Activated effector memory CD4-positive, alpha-beta T cell treated with Interleukin-2 at 50 U/mL for 16 hours (primary cell): ENCODE data around the gene URM1.

Source experiments
- DNase-seq: peaks from one replicate; pipeline ENCODE4 v3.0.0-alpha.2; 2020

URM1 gene

GRCh38 chr9:128349772-128350171 lies 21.4 kb upstream of the URM1 start:
- no peak for DNase-seq

- DNase-seq: no peak
Measured at GRCh38 chr9:128355451-128355850, 15.7 kb upstream of the URM1 start.

- DNase-seq: no peak
Measured at GRCh38 chr9:128358090-128358489, 13.1 kb upstream of the URM1 start.

- DNase-seq: no peak
Measured at GRCh38 chr9:128358861-128359260, 12.3 kb upstream of the URM1 start.

GRCh38 chr9:128360826-128361225 lies 10.3 kb upstream of the URM1 start:
- no peak for DNase-seq

- DNase-seq: no peak
Measured at GRCh38 chr9:128361296-128361985, 9.7 kb upstream of the URM1 start.

- peak; percentile 55 for DNase-seq
Measured at GRCh38 chr9:128361986-128362646, 9.1 kb upstream of the URM1 start.

GRCh38 chr9:128362774-128363173 lies 8.4 kb upstream of the URM1 start:
- no peak for DNase-seq

- DNase-seq: no peak
Measured at GRCh38 chr9:128365525-128365924, 5.6 kb upstream of the URM1 start.

GRCh38 chr9:128369024-128369706 lies 2.0 kb upstream of the URM1 start:
- DNase-seq: no peak

GRCh38 chr9:128370367-128370751 lies 815 bp upstream of the URM1 start:
- DNase-seq: no peak

- no peak for DNase-seq
Measured at GRCh38 chr9:128371630-128372117, 500 bp downstream of the URM1 start.

GRCh38 chr9:128372188-128372641 lies 1.0 kb downstream of the URM1 start:
- DNase-seq: no peak

GRCh38 chr9:128372784-128373183 lies 1.6 kb downstream of the URM1 start:
- no peak for DNase-seq

GRCh38 chr9:128374221-128374675 lies 3.1 kb downstream of the URM1 start:
- no peak for DNase-seq

- no peak for DNase-seq
Measured at GRCh38 chr9:128375865-128376264, 4.7 kb downstream of the URM1 start.

- DNase-seq: no peak
Measured at GRCh38 chr9:128382261-128382660, 11.1 kb downstream of the URM1 start.

- DNase-seq: no peak
Measured at GRCh38 chr9:128383007-128383753, 12.0 kb downstream of the URM1 start.

- no peak for DNase-seq
Measured at GRCh38 chr9:128383791-128384190, 12.6 kb downstream of the URM1 start.

- no peak for DNase-seq
Measured at GRCh38 chr9:128384801-128385495, 13.8 kb downstream of the URM1 start.

- DNase-seq: no peak
Measured at GRCh38 chr9:128385496-128386460, 14.6 kb downstream of the URM1 start.
